ENCODE measurements around the gene PARP16. TPM values are rescaled to one million over a fixed set of nuclear protein-coding genes. Genes with fewer than 3 reads are reported as not detected.

PARP16 gene
- total RNA-seq, 4 donors from 2014 or later, result 2.6 to 3.3 (median 3.0) TPM

GRCh38 chr15:65307978-65308377 lies 21.3 kb upstream of the PARP16 start:
- Histone ChIP-seq H3K27ac (no peak overlapping the region), H3K9me3 (no peaks in the 10 kb centered on the region), H3K4me1 (peaks cover 11 to 23% of the 10 kb centered on the region in 2 donors), H3K36me3 (no peaks in the 10 kb centered on the region), H3K4me3 (no peak overlapping the region), H3K27me3 (no peaks in the 10 kb centered on the region)
- intact Hi-C loops (cut with DNase I; ENCODE audit: low total_unique reads), result loop anchor here (10.0 kb wide), 1 partner anchor 307 kb away; the partner anchor contains the start of gene INTS14
- in situ Hi-C loops (cut with MboI; ENCODE audit: low sequenced_read_pairs in 4 of 4), result no loop called here
- DNase-seq (no peak), ATAC-seq (no peak)
- TF ChIP-seq CTCF (IDR thresholded peaks at IDR 0.05 in 4 of 5, conservative IDR thresholded peaks at IDR 0.05 in 1 of 5), result no peak
- TF ChIP-seq POLR2A (IDR thresholded peaks at IDR 0.05), result no peak

DNA sequence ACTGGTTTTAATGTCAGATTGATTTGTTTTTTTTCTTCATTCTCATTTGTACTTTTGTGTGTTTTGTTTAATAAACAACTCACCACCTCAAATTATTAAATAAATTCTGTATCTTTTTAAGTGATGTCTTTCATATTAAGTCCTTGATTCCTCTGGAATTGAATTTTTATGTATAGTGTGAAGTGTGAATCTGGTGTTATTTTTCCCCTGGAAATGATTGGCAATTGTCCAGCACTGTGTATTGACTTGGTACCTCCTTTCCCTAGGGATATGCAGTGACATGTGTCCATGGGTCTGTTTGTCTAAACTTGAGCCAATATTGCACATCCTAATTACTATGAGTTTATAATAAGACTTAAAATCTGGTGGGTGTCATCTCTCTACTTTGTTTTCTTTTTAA lies 19.9 kb upstream of the PARP16 start:
- H3K4me3 ChIP-seq, result no peak overlapping the region
- TF ChIP-seq POLR2A (IDR thresholded peaks at IDR 0.05) (no peak), CTCF (IDR thresholded peaks at IDR 0.05 in 4 of 5, conservative IDR thresholded peaks at IDR 0.05 in 1 of 5) (no peak)
- no peak overlapping the region for H3K27ac ChIP-seq
- no peaks in the 10 kb centered on the region for H3K9me3 ChIP-seq
- no peaks in the 10 kb centered on the region for H3K36me3 ChIP-seq
- DNase-seq, result no peak
- in situ Hi-C loops (cut with MboI; ENCODE audit: low sequenced_read_pairs in 4 of 4), result no loop called here
- ATAC-seq, result no peak
- intact Hi-C loops (cut with DNase I; ENCODE audit: low total_unique reads), result loop anchor here (10.0 kb wide), 1 partner anchor 308 kb away; the partner anchor contains the start of gene INTS14
- H3K27me3 ChIP-seq, result no peaks in the 10 kb centered on the region
- H3K4me1 ChIP-seq, result peaks cover 11 to 13% of the 10 kb centered on the region in 2 donors

GRCh38 chr15:65305776-65306175 lies 19.1 kb upstream of the PARP16 start:
- TF ChIP-seq POLR2A (IDR thresholded peaks at IDR 0.05) (no peak), CTCF (IDR thresholded peaks at IDR 0.05 in 4 of 5, conservative IDR thresholded peaks at IDR 0.05 in 1 of 5) (no peak)
- no peaks in the 10 kb centered on the region for H3K27me3 ChIP-seq
- peak overlapping the region in 3 of 4 donors; percentile 87 to 93 (median 89) for H3K27ac ChIP-seq
- DNase-seq (no peak), ATAC-seq (no peak)
- peaks cover 11 to 13% of the 10 kb centered on the region in 2 donors for H3K4me1 ChIP-seq
- H3K9me3 ChIP-seq, result no peaks in the 10 kb centered on the region
- intact Hi-C loops (cut with DNase I; ENCODE audit: low total_unique reads) (loop anchor here (2.0 to 10.0 kb wide), 2 partner anchors 121 to 309 kb away; partner anchors contain the start of genes CLPX and INTS14), in situ Hi-C loops (cut with MboI; ENCODE audit: low sequenced_read_pairs in 4 of 4) (no loop called here)
- H3K4me3 ChIP-seq, result no peak overlapping the region
- H3K36me3 ChIP-seq, result no peaks in the 10 kb centered on the region

DNA sequence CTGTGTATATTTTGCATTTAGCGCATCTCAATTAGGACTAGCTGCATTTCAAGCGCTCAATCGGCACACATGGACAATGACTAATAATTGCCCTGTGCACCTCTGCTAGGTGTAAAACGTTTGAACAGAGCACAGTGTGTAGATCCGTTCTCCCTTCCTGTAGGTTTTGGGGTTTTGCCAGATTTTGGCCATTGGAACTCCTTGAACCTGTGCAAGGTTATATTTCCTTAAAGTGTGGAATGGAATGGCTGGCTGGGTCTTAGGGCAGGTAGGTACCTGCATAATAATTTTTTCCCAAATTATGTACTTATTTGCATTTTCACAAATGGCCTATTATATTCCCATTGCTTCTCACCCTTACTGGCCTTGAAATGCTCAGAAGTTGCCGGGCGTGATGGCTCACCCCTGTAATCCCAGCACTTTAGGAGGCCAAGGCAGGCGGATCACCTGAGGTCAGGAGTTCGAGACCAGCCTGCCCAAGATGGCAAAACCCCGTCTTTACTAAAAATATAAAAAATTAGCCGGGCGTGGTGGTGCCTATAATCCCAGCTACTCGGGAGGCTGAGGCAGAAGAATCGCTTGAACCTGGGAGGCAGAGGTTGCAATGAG lies 18.6 kb upstream of the PARP16 start:
- peak; percentile 3 to 7 for ATAC-seq
- peak overlapping the region; percentile 64 to 70 (median 67) for H3K4me3 ChIP-seq
- peaks cover 11 to 13% of the 10 kb centered on the region in 2 donors for H3K4me1 ChIP-seq
- H3K27me3 ChIP-seq, result no peaks in the 10 kb centered on the region
- DNase-seq, result no peak
- no peaks in the 10 kb centered on the region for H3K9me3 ChIP-seq
- in situ Hi-C loops (cut with MboI; ENCODE audit: low sequenced_read_pairs in 4 of 4) (no loop called here), intact Hi-C loops (cut with DNase I; ENCODE audit: low total_unique reads) (loop anchor here (2.0 to 10.0 kb wide), 2 partner anchors 120 to 310 kb away; partner anchors contain the start of genes CLPX and INTS14)
- peak overlapping the region; percentile 87 to 95 (median 91) for H3K27ac ChIP-seq
- no peak for TF ChIP-seq CTCF (IDR thresholded peaks at IDR 0.05 in 4 of 5, conservative IDR thresholded peaks at IDR 0.05 in 1 of 5)
- no peak for TF ChIP-seq POLR2A (IDR thresholded peaks at IDR 0.05)
- no peaks in the 10 kb centered on the region for H3K36me3 ChIP-seq
